C4-2B (cell line): ENCODE measurements around the gene CD99.

Experiments used
- ZFX ChIP-seq: fragments of 450-650 bp; IDR thresholded peaks from 2 replicates; pipeline ENCODE4 v1.6.1; 2017
- TF ChIP-seq, protein P1 (sequence below): fragments of 450-650 bp; conservative IDR thresholded peaks from 2 replicates; pipeline ENCODE4 v1.5.1; 2017; ENCODE audit warnings: mild to moderate bottlenecking

- TF ChIP-seq, protein P1, sequence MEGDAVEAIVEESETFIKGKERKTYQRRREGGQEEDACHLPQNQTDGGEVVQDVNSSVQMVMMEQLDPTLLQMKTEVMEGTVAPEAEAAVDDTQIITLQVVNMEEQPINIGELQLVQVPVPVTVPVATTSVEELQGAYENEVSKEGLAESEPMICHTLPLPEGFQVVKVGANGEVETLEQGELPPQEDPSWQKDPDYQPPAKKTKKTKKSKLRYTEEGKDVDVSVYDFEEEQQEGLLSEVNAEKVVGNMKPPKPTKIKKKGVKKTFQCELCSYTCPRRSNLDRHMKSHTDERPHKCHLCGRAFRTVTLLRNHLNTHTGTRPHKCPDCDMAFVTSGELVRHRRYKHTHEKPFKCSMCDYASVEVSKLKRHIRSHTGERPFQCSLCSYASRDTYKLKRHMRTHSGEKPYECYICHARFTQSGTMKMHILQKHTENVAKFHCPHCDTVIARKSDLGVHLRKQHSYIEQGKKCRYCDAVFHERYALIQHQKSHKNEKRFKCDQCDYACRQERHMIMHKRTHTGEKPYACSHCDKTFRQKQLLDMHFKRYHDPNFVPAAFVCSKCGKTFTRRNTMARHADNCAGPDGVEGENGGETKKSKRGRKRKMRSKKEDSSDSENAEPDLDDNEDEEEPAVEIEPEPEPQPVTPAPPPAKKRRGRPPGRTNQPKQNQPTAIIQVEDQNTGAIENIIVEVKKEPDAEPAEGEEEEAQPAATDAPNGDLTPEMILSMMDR: no peak
- no peak for TF ChIP-seq ZFX
Measured at GRCh38 chrX:2785538-2785937, 94.4 kb downstream of the CD99 start.
